Chondrocyte (in vitro differentiated cells): ENCODE data around the gene HNRNPLL. TPM values are rescaled to one million over a fixed set of nuclear protein-coding genes. Genes with fewer than 3 reads are reported as not detected.

Experiments
- DNase-seq: peaks from one replicate; pipeline ENCODE4 v3.0.0; 2021; ENCODE audit warnings: mixed read lengths, low spot score
- H3K27ac Mint-ChIP-seq: one replicate; pipeline ENCODE4 v1.8.0; 2021; ENCODE audit warnings: mild to moderate bottlenecking, moderate library complexity, mixed read lengths; ENCODE audit not compliant: unreplicated experiment
- H3K27me3 Mint-ChIP-seq: 2 replicates; pipeline ENCODE4 v1.8.0; 2021; ENCODE audit warnings: low read depth, mixed read lengths
- H3K36me3 Mint-ChIP-seq: 2 replicates; pipeline ENCODE4 v1.8.0; 2021; ENCODE audit warnings: low read depth, mixed read lengths
- H3K4me1 Mint-ChIP-seq: 2 replicates; pipeline ENCODE4 v1.8.0; 2021; ENCODE audit warnings: low read depth, mild to moderate bottlenecking, mixed read lengths
- H3K4me3 Mint-ChIP-seq: one replicate; pipeline ENCODE4 v1.8.0; 2021; ENCODE audit warnings: mild to moderate bottlenecking, moderate library complexity, mixed read lengths; ENCODE audit not compliant: unreplicated experiment
- H3K9me3 Mint-ChIP-seq: 2 replicates; pipeline ENCODE4 v1.8.0; 2021; ENCODE audit warnings: low read depth, mixed read lengths
- total RNA-seq: library from RNA; stranded (reverse); gene quantifications from 3 replicates; pipeline ENCODE4 v1.2.1, GENCODE V29; 2021
- TF ChIP-seq, protein P1 (sequence below): fragments of 200-600 bp; sonication (generic); IDR thresholded peaks from 2 replicates; pipeline ENCODE4 v1.5.0; 2021; ENCODE audit warnings: antibody characterized with exemption, mild to moderate bottlenecking, moderate library complexity

HNRNPLL gene
- total RNA-seq, 1 donor from 2014 or later = 41.8 TPM

DNA sequence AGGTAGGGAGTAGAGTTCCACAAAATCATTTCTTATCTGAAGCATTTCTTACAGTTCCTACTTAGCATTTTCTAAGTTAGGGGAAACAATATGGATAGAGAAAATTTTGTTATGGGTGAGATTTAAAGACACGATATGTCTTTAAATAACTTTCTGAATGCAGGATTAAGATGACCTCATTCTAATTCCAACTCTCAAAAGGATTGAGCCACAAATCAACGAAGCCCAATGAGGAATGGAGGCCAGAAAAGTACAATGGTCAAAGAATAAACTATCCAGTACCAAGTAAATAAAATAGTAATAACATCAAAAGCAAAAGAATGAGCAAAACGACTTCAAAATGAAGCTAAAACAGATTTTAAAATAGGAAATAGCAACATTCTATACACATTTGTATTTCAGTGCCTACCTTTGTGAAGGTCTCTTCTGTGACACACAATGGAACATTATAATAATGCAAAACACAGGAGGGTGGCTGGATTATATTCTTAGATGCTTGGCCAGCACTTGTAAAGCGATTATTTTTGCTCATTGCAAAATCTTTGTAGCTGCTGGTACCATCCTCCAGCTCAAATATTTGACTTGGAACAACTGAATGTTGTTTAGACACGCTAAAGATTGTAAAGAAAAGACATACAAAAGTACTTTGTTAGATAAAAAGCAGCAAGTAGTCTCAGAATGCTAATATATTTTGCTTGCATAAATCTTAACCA is 33.8 kb downstream of the HNRNPLL start:
- TF ChIP-seq, protein P1, sequence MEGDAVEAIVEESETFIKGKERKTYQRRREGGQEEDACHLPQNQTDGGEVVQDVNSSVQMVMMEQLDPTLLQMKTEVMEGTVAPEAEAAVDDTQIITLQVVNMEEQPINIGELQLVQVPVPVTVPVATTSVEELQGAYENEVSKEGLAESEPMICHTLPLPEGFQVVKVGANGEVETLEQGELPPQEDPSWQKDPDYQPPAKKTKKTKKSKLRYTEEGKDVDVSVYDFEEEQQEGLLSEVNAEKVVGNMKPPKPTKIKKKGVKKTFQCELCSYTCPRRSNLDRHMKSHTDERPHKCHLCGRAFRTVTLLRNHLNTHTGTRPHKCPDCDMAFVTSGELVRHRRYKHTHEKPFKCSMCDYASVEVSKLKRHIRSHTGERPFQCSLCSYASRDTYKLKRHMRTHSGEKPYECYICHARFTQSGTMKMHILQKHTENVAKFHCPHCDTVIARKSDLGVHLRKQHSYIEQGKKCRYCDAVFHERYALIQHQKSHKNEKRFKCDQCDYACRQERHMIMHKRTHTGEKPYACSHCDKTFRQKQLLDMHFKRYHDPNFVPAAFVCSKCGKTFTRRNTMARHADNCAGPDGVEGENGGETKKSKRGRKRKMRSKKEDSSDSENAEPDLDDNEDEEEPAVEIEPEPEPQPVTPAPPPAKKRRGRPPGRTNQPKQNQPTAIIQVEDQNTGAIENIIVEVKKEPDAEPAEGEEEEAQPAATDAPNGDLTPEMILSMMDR = no peak
- Mint-ChIP-seq H3K4me1 (peaks cover 12% of the 10 kb centered on the region), H3K9me3 (no peaks in the 10 kb centered on the region)

GRCh38 chr2:38565333-38565732 is 37.4 kb downstream of the HNRNPLL start:
- Mint-ChIP-seq H3K27me3 (no peaks in the 10 kb centered on the region), H3K27ac (no peak overlapping the region), H3K4me1 (no peaks in the 10 kb centered on the region), H3K36me3 (peaks cover 18% of the 10 kb centered on the region), H3K4me3 (no peak overlapping the region), H3K9me3 (no peaks in the 10 kb centered on the region)
- DNase-seq = no peak
- TF ChIP-seq, protein P1 = no peak

More for the DNA sequence above, 33.8 kb downstream of the HNRNPLL start:
- Mint-ChIP-seq H3K27ac (no peak overlapping the region), H3K27me3 (no peaks in the 10 kb centered on the region), H3K36me3 (peaks cover 10% of the 10 kb centered on the region), H3K4me3 (no peak overlapping the region)
- no peak for DNase-seq

DNA sequence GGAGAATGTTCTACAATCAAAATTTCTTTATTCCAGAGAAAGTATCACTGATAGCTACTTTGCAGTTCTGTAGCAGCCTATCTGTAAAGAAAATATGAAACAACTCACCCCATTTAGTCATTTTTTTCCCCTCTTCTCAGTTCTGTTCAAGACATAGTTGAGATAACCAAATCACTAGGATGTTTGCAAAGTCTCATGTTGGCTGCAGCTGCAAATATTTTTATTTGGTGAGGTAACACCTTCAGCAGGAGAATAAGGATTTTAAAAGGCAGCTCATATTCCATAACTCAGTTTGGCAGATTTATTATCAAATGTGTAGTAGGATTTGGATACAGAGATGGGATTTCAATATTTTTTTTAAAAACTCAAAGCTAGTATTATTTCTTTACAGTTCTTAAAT is 41.0 kb downstream of the HNRNPLL start:
- no peak for DNase-seq
- peaks cover 17% of the 10 kb centered on the region for H3K36me3 Mint-ChIP-seq
- no peaks in the 10 kb centered on the region for H3K4me1 Mint-ChIP-seq
- TF ChIP-seq, protein P1 = no peak
- H3K27me3 Mint-ChIP-seq = no peaks in the 10 kb centered on the region
- H3K27ac Mint-ChIP-seq = no peak overlapping the region
- no peaks in the 10 kb centered on the region for H3K9me3 Mint-ChIP-seq
- no peak overlapping the region for H3K4me3 Mint-ChIP-seq

- no peak overlapping the region for H3K27ac Mint-ChIP-seq
- H3K27me3 Mint-ChIP-seq = no peaks in the 10 kb centered on the region
- H3K36me3 Mint-ChIP-seq = peaks cover 14% of the 10 kb centered on the region
- no peak for DNase-seq
- H3K4me3 Mint-ChIP-seq = no peak overlapping the region
- TF ChIP-seq, protein P1 = no peak
- H3K4me1 Mint-ChIP-seq = no peaks in the 10 kb centered on the region
- no peaks in the 10 kb centered on the region for H3K9me3 Mint-ChIP-seq
Observed at GRCh38 chr2:38560092-38560491, 42.6 kb downstream of the HNRNPLL start.

GRCh38 chr2:38557981-38558380 is 44.7 kb downstream of the HNRNPLL start:
- H3K4me3 Mint-ChIP-seq = no peak overlapping the region
- H3K27me3 Mint-ChIP-seq = no peaks in the 10 kb centered on the region
- no peaks in the 10 kb centered on the region for H3K4me1 Mint-ChIP-seq
- no peak overlapping the region for H3K27ac Mint-ChIP-seq
- TF ChIP-seq, protein P1 = no peak
- no peak for DNase-seq
- no peaks in the 10 kb centered on the region for H3K9me3 Mint-ChIP-seq
- H3K36me3 Mint-ChIP-seq = peaks cover 11% of the 10 kb centered on the region
